ENCODE results near the gene KRTAP1-1. TPM values are rescaled to one million over a fixed set of nuclear protein-coding genes. Genes with fewer than 3 reads are reported as not detected.
"Not testable (repeated sequence)": the region's sequence is repeated elsewhere in the genome, so short reads cannot be mapped to it uniquely, and the experiment has no call there.

The KRTAP1-1 gene
- polyA plus RNA-seq, 1 experiment, result 0.19 TPM

DNA sequence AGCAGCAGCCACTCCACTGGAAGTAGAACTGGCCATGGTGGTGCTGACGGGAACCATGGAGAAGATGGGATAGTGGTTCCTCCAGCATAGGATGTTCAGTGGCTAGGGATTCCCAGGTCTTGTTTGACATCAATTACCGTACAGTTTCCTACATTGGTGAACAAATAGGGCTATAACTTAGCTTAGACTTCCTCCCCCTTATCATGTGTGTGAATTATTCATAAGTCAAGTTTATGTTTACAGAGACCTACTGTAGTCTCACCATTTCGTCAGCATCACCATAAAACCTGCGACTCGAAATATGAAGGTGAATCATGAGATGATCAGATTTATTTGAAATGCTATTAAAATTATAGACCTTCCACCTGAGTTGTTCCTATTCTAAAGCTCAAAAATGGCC is 17.5 kb upstream of the KRTAP1-1 start:
- CTCF ChIA-PET, result interaction anchor here (0.6 to 0.7 kb wide), 3 partner anchors 30 to 272 kb away, joined by 3 to 8 read pairs (median 3); no protein-coding TSS in a partner anchor
- no peak for DNase-seq (ENCODE audit: low read depth, low spot score)
- H3K27me3 ChIP-seq (ENCODE audit: control insufficient read depth, insufficient read depth, low read length), result no peaks in the 10 kb centered on the region
- POLR2A ChIA-PET, result interaction anchor here (0.6 to 1.8 kb wide), 6 partner anchors 32 to 490 kb away, joined by 3 to 11 read pairs (median 4); partner anchors contain the start of gene KRTAP1-5
- TF ChIP-seq, protein P1, sequence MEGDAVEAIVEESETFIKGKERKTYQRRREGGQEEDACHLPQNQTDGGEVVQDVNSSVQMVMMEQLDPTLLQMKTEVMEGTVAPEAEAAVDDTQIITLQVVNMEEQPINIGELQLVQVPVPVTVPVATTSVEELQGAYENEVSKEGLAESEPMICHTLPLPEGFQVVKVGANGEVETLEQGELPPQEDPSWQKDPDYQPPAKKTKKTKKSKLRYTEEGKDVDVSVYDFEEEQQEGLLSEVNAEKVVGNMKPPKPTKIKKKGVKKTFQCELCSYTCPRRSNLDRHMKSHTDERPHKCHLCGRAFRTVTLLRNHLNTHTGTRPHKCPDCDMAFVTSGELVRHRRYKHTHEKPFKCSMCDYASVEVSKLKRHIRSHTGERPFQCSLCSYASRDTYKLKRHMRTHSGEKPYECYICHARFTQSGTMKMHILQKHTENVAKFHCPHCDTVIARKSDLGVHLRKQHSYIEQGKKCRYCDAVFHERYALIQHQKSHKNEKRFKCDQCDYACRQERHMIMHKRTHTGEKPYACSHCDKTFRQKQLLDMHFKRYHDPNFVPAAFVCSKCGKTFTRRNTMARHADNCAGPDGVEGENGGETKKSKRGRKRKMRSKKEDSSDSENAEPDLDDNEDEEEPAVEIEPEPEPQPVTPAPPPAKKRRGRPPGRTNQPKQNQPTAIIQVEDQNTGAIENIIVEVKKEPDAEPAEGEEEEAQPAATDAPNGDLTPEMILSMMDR (IDR thresholded peaks at IDR 0.05; ENCODE audit: low read depth, low read length), result no peak
- H3K27ac ChIP-seq (ENCODE audit: low read depth, low read length), result peak overlapping the region; percentile 49
- no peak overlapping the region for H3K4me3 ChIP-seq (ENCODE audit: low read depth, low read length)
- no peaks in the 10 kb centered on the region for H3K9me3 ChIP-seq (ENCODE audit: control insufficient read depth, insufficient read depth, low read length)

DNA sequence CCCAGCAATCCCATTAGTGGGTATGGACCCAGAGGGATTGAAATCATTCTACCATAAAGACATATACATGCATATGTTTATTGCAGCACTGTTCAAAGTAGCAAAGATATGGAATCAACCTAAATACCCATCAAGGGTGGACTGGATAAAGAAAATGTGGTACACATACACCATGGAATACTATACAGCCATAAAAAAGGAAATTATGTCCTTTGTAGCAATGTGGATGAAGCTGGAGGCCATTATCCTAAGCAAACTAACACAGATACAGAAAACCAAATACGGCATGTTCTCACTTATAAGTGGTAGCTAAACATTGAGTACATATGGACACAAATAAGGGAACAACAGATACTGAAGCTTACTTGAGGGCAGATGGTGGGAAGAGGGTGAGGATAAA is 16.3 kb upstream of the KRTAP1-1 start:
- Histone ChIP-seq H3K4me3 (ENCODE audit: low read depth, low read length) (no peak overlapping the region), H3K9me3 (ENCODE audit: control insufficient read depth, insufficient read depth, low read length) (no peaks in the 10 kb centered on the region), H3K27me3 (ENCODE audit: control insufficient read depth, insufficient read depth, low read length) (no peaks in the 10 kb centered on the region), H3K27ac (ENCODE audit: low read depth, low read length) (no peak overlapping the region)
- POLR2A ChIA-PET, result no interaction called here
- TF ChIP-seq, protein P1 (IDR thresholded peaks at IDR 0.05; ENCODE audit: low read depth, low read length), result no peak
- DNase-seq (ENCODE audit: low read depth, low spot score), result no peak
- CTCF ChIA-PET, result no interaction called here

DNA sequence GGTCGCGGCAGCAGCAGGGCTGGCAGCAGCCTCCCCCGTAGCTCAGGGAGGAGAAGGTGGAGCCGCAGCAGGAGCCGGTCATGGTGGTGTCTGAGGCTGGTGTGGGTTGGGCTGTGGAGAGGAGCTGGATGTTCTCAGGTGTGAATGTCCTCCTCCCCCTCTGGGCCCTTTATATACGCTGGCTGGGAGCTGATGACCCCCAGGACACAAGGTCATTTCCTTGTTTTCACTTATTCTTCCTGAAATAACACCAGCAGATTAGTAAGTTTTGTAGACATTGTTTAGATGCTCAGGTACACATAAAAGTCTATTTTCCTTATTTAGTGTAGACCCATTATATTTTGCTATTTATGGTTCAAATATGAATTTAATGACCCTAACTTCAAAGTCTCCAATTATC is 13.9 kb upstream of the KRTAP1-1 start, which contains the start of gene KRTAP2-2:
TSS of gene KRTAP2-2 (minus strand) at position 101 of the 400 bp plus-strand sequence. CDS start at position 82, 19 bp downstream.
- H3K27me3 ChIP-seq (ENCODE audit: control insufficient read depth, insufficient read depth, low read length); DNase-seq (ENCODE audit: low read depth, low spot score); H3K4me3 ChIP-seq (ENCODE audit: low read depth, low read length); H3K9me3 ChIP-seq (ENCODE audit: control insufficient read depth, insufficient read depth, low read length); H3K27ac ChIP-seq (ENCODE audit: low read depth, low read length); POLR2A ChIA-PET: not testable (repeated sequence)
- CTCF ChIA-PET, result interaction anchor here (1.3 kb wide), 1 partner anchor 273 kb away, joined by 3 read pairs; no protein-coding TSS in a partner anchor

DNA sequence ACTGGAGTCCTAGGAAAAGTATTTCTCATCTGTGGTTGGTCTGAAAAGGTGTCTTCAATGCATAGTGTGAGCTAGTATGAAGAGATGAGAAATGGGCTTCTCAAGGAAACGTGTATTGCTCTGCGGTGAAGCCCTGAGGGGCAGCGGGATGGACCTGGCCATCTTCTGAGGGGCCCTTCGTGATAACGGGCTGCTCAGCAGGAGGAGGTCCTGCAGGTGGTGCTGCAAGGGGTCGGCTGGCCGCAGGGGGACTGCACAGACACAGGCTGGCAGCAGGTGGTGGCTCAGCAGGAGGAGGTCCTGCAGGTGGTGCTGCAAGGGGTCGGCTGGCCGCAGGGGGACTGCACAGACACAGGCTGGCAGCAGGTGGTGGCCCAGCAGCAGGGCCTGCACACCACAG is 13.3 kb upstream of the KRTAP1-1 start:
- H3K27ac ChIP-seq (ENCODE audit: low read depth, low read length); DNase-seq (ENCODE audit: low read depth, low spot score); CTCF ChIA-PET; H3K27me3 ChIP-seq (ENCODE audit: control insufficient read depth, insufficient read depth, low read length); H3K9me3 ChIP-seq (ENCODE audit: control insufficient read depth, insufficient read depth, low read length); POLR2A ChIA-PET; H3K4me3 ChIP-seq (ENCODE audit: low read depth, low read length): not testable (repeated sequence)

DNA sequence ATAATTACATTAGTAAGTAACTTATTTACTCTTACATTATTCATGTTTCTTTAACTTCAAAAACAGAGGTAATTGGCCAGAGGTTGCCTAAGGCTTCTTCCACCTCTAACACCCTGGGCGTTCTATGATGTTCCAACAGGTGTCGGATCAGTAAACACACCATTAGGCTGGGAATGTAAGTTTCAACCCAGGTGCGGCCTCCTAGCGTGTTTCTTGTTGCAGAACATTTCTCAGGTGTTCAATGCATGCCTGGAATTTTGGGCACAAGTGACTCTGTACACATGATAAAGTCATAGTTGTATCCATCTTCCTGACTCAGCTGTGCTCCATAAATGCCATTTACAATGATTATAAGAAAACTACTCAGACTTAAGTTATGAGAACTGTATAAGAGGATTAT is 12.8 kb upstream of the KRTAP1-1 start:
- POLR2A ChIA-PET, result no interaction called here
- CTCF ChIA-PET, result no interaction called here
- no peak for DNase-seq (ENCODE audit: low read depth, low spot score)

DNA sequence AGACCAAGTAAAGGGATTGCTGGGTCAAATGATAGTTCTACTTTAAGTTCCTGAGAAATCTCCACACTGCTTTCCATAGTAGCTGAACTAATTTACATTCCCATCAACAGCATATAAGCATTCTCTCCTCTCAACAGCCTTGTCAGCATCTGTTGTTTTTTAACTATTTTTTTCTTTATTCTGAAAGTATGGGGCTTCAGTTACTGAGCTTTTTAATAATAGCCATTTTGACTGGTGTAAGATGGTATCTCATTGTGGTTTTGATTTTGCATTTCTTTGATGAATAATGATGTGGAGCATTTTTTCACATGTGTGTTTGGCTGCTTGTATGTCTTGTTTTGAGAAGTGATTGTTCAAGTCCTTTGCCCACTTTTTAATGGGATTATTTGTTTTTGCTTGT is 11.3 kb upstream of the KRTAP1-1 start:
- Histone ChIP-seq H3K27me3 (ENCODE audit: control insufficient read depth, insufficient read depth, low read length) (no peaks in the 10 kb centered on the region), H3K4me3 (ENCODE audit: low read depth, low read length) (no peak overlapping the region), H3K27ac (ENCODE audit: low read depth, low read length) (no peak overlapping the region), H3K9me3 (ENCODE audit: control insufficient read depth, insufficient read depth, low read length) (no peaks in the 10 kb centered on the region)
- no peak for DNase-seq (ENCODE audit: low read depth, low spot score)
- TF ChIP-seq, protein P1 (IDR thresholded peaks at IDR 0.05; ENCODE audit: low read depth, low read length), result no peak
- ChIA-PET POLR2A (no interaction called here), CTCF (no interaction called here)

More for the DNA sequence above, 12.8 kb upstream of the KRTAP1-1 start:
- Histone ChIP-seq H3K27ac (ENCODE audit: low read depth, low read length) (no peak overlapping the region), H3K9me3 (ENCODE audit: control insufficient read depth, insufficient read depth, low read length) (no peaks in the 10 kb centered on the region), H3K27me3 (ENCODE audit: control insufficient read depth, insufficient read depth, low read length) (no peaks in the 10 kb centered on the region), H3K4me3 (ENCODE audit: low read depth, low read length) (no peak overlapping the region)
- TF ChIP-seq, protein P1 (IDR thresholded peaks at IDR 0.05; ENCODE audit: low read depth, low read length), result no peak

All from AG04450 (cell line).